Activated naive CD8-positive, alpha-beta T cell (primary cell): ENCODE measurements around the gene CTU1.

ENCODE experiments used
- H3K27ac Mint-ChIP-seq: one replicate; pipeline ENCODE4 v1.8.0; 2021; ENCODE audit warnings: mixed read lengths
- H3K27me3 Mint-ChIP-seq: one replicate; pipeline ENCODE4 v1.8.0; 2021; ENCODE audit warnings: mixed read lengths
- H3K36me3 Mint-ChIP-seq: one replicate; pipeline ENCODE4 v1.8.0; 2021; ENCODE audit warnings: mixed read lengths
- H3K4me1 Mint-ChIP-seq: one replicate; pipeline ENCODE4 v1.8.0; 2021; ENCODE audit warnings: low read depth, mixed read lengths
- H3K4me3 Mint-ChIP-seq: one replicate; pipeline ENCODE4 v1.8.0; 2021; ENCODE audit warnings: mild to moderate bottlenecking, mixed read lengths
- H3K9me3 Mint-ChIP-seq: one replicate; pipeline ENCODE4 v1.8.0; 2021; ENCODE audit warnings: low read depth, mixed read lengths

The CTU1 gene

GRCh38 chr19:51101171-51101865, 6.9 kb downstream of the CTU1 start:
- Mint-ChIP-seq H3K4me3 (no peak overlapping the region), H3K27me3 (no peaks in the 10 kb centered on the region), H3K4me1 (peaks cover 57% of the 10 kb centered on the region), H3K27ac (no peak overlapping the region), H3K36me3 (peaks cover 12% of the 10 kb centered on the region), H3K9me3 (no peaks in the 10 kb centered on the region)

DNA sequence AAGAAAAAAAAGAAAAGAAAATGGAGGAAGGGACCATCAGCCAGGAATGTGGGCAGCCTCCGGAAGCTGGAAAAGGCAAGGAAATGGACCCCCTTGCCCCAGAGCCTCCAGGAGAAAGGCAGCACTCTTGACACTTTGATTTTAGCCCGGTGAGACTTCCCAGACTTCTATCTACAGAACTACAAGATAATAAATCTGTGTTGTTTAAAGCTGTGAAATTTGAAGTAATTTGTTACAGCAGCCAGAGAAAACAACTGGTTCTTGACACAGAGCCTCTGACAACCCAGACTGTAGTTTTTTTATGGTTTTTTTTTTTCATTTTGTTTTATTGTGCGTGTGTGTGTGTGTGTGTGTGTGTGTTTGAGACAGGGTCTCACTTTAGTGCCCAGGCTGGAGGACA, 7.6 kb downstream of the CTU1 start:
- Mint-ChIP-seq H3K36me3 (peaks cover 15% of the 10 kb centered on the region), H3K9me3 (no peaks in the 10 kb centered on the region), H3K4me3 (no peak overlapping the region), H3K4me1 (peaks cover 51% of the 10 kb centered on the region), H3K27ac (no peak overlapping the region), H3K27me3 (no peaks in the 10 kb centered on the region)

GRCh38 chr19:51099047-51099382, 9.2 kb downstream of the CTU1 start:
- Mint-ChIP-seq H3K27me3 (no peaks in the 10 kb centered on the region), H3K36me3 (peaks cover 11% of the 10 kb centered on the region), H3K9me3 (no peaks in the 10 kb centered on the region), H3K4me3 (peak overlapping the region; percentile 27), H3K27ac (no peak overlapping the region), H3K4me1 (peaks cover 43% of the 10 kb centered on the region)

DNA sequence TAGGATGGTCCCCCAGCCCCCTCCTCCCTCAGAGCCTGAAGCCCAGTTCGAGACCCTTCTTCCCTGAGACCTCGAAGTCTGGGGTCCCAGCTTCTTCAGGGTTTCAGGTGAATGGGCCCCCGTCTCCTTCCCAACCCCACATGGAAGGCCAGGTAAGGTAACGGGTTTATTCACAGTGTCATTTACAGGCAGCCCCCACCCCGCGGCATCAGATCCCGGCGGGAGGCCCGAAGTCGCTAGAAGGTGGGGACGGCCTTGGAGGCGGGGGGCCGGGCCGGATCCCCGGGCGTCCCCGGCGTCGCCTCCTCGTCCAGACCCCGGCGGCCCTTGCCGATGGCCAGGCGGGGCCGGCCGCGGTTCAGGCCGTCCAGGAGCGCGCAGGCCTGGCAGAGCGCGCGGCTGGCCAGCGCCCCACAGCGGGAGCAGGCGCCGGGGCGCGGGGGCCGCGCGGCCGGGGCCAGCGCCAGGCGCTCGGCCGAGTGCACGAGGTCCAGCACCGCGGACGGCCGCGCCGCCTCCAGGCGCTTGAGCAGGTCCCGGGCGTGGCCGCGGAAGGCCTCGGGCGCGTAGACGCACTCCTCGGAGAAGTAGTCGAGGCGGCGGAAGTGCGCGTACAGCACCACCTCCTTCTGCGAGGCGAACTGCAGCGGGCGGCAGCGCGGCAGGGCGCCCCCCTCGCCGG, 9.7 kb downstream of the CTU1 start:
- Mint-ChIP-seq H3K9me3 (no peaks in the 10 kb centered on the region), H3K4me1 (peaks cover 43% of the 10 kb centered on the region), H3K27me3 (no peaks in the 10 kb centered on the region), H3K36me3 (peaks cover 11% of the 10 kb centered on the region), H3K4me3 (no peak overlapping the region), H3K27ac (no peak overlapping the region)

DNA sequence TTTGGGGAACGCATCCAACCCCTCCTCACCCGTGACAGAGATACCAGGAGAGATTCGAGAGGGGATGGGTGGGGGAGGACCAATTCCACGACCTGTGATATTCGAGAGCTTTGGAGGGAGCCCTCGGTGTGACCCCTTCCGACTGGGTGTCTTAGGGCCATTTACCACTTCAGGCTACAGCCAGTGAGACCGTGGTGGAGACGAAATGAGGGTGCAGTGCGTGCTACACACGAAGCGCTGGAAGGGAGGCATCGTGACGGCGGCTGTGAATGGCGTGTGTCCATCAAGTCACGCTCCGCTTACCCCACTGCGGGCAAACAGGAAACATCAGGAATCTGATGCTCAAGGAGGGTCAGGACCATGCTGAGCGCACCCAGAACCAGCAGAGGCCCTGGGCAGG, 10.4 kb downstream of the CTU1 start:
- Mint-ChIP-seq H3K9me3 (no peaks in the 10 kb centered on the region), H3K36me3 (peaks cover 11% of the 10 kb centered on the region), H3K4me3 (no peak overlapping the region), H3K27ac (no peak overlapping the region), H3K4me1 (peaks cover 36% of the 10 kb centered on the region), H3K27me3 (no peaks in the 10 kb centered on the region)

DNA sequence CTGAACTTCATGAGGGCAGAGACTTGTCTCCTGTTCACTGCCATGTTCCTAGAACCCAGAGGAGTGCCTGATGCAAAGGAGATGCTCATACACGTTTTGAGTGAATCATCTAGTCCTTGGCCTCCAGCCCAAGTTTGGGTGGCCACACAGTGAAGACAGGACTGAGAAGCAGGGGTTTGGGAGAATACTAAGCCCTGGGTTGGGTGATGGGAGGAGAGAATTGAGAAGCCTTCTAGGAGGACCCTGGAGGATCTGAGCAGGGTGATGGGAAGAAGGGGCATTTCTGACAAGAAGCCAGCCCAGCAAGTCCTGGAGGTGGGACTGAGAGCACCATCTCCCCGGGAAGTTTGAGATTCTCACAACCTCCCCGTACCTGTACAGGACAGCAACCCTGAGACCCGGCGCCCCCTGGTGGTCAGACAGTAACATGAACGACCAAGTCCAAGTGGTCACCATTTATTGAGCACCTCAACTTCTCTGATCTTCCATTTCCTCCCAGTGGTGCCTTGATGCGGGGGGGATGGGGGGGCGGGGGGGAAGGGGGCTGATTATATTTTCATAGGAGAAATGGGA, 11.0 kb downstream of the CTU1 start:
- Mint-ChIP-seq H3K36me3 (peaks cover 10% of the 10 kb centered on the region), H3K27ac (no peak overlapping the region), H3K4me1 (peaks cover 30% of the 10 kb centered on the region), H3K4me3 (no peak overlapping the region), H3K9me3 (no peaks in the 10 kb centered on the region), H3K27me3 (no peaks in the 10 kb centered on the region)

GRCh38 chr19:51096473-51097165, 11.6 kb downstream of the CTU1 start:
- peak overlapping the region; percentile 36 for H3K27ac Mint-ChIP-seq
- H3K4me3 Mint-ChIP-seq, result no peak overlapping the region
- peaks cover 24% of the 10 kb centered on the region for H3K4me1 Mint-ChIP-seq
- H3K9me3 Mint-ChIP-seq, result no peaks in the 10 kb centered on the region
- no peaks in the 10 kb centered on the region for H3K27me3 Mint-ChIP-seq
- H3K36me3 Mint-ChIP-seq, result peaks cover 11% of the 10 kb centered on the region

GRCh38 chr19:51094696-51095279, 13.4 kb downstream of the CTU1 start:
- Mint-ChIP-seq H3K27ac (no peak overlapping the region), H3K36me3 (peaks cover 11% of the 10 kb centered on the region), H3K27me3 (no peaks in the 10 kb centered on the region), H3K9me3 (no peaks in the 10 kb centered on the region), H3K4me3 (no peak overlapping the region), H3K4me1 (peaks cover 17% of the 10 kb centered on the region)

GRCh38 chr19:51093510-51094345, 14.5 kb downstream of the CTU1 start:
- Mint-ChIP-seq H3K4me3 (no peak overlapping the region), H3K9me3 (no peaks in the 10 kb centered on the region), H3K36me3 (peaks cover 14% of the 10 kb centered on the region), H3K27me3 (no peaks in the 10 kb centered on the region), H3K27ac (no peak overlapping the region), H3K4me1 (peaks cover 10% of the 10 kb centered on the region)

GRCh38 chr19:51093101-51093500, 15.1 kb downstream of the CTU1 start:
- Mint-ChIP-seq H3K36me3 (peaks cover 14% of the 10 kb centered on the region), H3K9me3 (no peaks in the 10 kb centered on the region), H3K27me3 (no peaks in the 10 kb centered on the region)

GRCh38 chr19:51091895-51092873, 16.0 kb downstream of the CTU1 start:
- Mint-ChIP-seq H3K9me3 (no peaks in the 10 kb centered on the region), H3K4me3 (no peak overlapping the region), H3K4me1 (peaks cover 7% of the 10 kb centered on the region), H3K27me3 (no peaks in the 10 kb centered on the region), H3K36me3 (peaks cover 14% of the 10 kb centered on the region), H3K27ac (peak overlapping the region; percentile 5)

More at GRCh38 chr19:51093101-51093500, 15.1 kb downstream of the CTU1 start:
- Mint-ChIP-seq H3K4me3 (no peak overlapping the region), H3K27ac (no peak overlapping the region), H3K4me1 (peaks cover 10% of the 10 kb centered on the region)

GRCh38 chr19:51091126-51091525, 17.1 kb downstream of the CTU1 start:
- no peaks in the 10 kb centered on the region for H3K27me3 Mint-ChIP-seq
- no peak overlapping the region for H3K27ac Mint-ChIP-seq
- H3K4me3 Mint-ChIP-seq, result no peak overlapping the region

DNA sequence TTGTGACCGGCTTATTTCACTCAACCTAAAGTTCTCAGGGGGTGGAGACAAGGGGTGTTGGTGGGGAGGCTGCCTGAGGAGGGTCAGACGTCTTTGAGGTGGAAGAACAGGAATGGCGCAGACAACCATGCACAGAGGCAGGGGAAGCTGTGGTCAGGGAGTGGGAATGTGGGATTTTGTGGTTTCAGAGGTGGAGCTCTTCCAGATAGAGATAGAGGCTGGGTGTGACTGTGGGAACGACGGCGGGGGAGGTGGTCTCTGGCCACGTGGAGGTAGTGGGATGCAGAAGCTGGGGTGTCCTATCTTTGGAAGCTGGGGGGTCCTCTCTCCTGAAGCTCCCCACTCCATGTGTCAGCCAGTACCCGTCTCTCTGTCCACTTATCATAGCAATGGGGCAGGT, 17.7 kb downstream of the CTU1 start:
- no peaks in the 10 kb centered on the region for H3K4me1 Mint-ChIP-seq
- no peak overlapping the region for H3K4me3 Mint-ChIP-seq
- H3K27ac Mint-ChIP-seq, result no peak overlapping the region
- H3K36me3 Mint-ChIP-seq, result peaks cover 5% of the 10 kb centered on the region
- H3K27me3 Mint-ChIP-seq, result no peaks in the 10 kb centered on the region
- no peaks in the 10 kb centered on the region for H3K9me3 Mint-ChIP-seq

More at GRCh38 chr19:51091126-51091525, 17.1 kb downstream of the CTU1 start:
- no peaks in the 10 kb centered on the region for H3K4me1 Mint-ChIP-seq
- H3K36me3 Mint-ChIP-seq, result peaks cover 8% of the 10 kb centered on the region
- no peaks in the 10 kb centered on the region for H3K9me3 Mint-ChIP-seq
